ENCODE measurements around the gene EGFL7. TPM values are rescaled to one million over a fixed set of nuclear protein-coding genes. Genes with fewer than 3 reads are reported as not detected.

EGFL7 gene
- total and polyA plus RNA-seq, 4 donors = 32.1 to 39.7 (median 36.5) TPM

GRCh38 chr9:136685216-136685615 lies 22.5 kb downstream of the EGFL7 start:
- H3K4me3 ChIP-seq (ENCODE audit: low read depth in 1 of 3, low read length in 3 of 3) = peak overlapping the region in 2 of 3 donors; percentile 84 to 89

DNA sequence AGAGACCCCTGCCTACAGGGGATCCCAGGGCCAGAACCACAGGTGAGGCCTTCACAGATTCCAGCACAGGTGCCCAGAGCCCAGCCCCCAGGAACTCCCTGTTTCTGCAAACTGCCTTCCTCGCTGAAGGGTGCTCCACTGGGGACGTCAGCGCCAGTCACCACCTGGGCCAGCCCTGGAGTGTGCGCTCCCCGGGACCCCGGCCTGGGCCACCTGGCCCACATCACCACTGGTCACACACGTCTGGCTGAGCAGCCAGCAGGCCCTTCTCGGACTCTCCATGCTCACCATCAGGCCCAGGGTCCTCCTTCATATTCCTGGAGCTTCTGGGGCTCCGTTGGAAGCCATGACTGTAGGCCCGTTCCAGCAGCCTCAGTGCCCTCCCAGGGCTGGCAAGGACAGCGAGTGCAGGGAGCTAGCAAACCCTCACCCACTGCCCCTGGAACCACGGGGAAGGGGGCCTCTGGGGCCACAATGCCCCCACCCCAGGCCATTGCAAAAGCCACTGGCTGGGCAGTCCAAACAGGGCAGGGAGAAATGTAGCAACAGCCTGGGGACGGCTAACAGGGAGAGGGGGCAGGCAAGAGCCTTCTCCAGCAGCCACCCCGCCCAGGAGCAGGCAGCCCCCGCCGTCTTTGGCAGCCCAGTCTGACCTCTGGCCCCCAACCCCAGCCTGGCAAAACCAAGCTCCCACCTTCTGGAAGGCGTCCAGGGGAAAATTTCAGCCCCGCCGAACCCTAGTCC lies 23.2 kb downstream of the EGFL7 start:
- DNase-seq (ENCODE audit: low spot score) = no peak
- no peaks in the 10 kb centered on the region for H3K27me3 ChIP-seq (ENCODE audit: control insufficient read depth in 4 of 4, insufficient read depth in 4 of 4, low read length in 3 of 4)
- H3K4me1 ChIP-seq (ENCODE audit: control insufficient read depth in 4 of 4, insufficient read depth in 4 of 4, low read length in 3 of 4) = peaks cover 51 to 81% (median 69%) of the 10 kb centered on the region in 4 donors
- no peaks in the 10 kb centered on the region for H3K9me3 ChIP-seq (ENCODE audit: control insufficient read depth in 4 of 4, low read length in 3 of 4)
- peak overlapping the region; percentile 89 to 92 for H3K27ac ChIP-seq (ENCODE audit: low read depth in 1 of 2, low read length in 2 of 2)
- WGBS = 24% methylated on average over 19 of the region's 19 CpGs
- H3K36me3 ChIP-seq (ENCODE audit: control insufficient read depth in 4 of 4, insufficient read depth in 3 of 4, low read depth in 1 of 4, low read length in 3 of 4) = no peaks in the 10 kb centered on the region
- peak overlapping the region; percentile 57 to 79 for H3K9ac ChIP-seq (ENCODE audit: low read depth in 1 of 2, low read length in 2 of 2)
- H3K4me3 ChIP-seq (ENCODE audit: low read depth in 1 of 3, low read length in 3 of 3) = peak overlapping the region; percentile 78 to 89 (median 84)
- TF ChIP-seq CTCF (IDR thresholded peaks at IDR 0.05; ENCODE audit: low read depth, low read length, missing input control) = no peak
- peak in 1 of 2 donors; percentile 5 for TF ChIP-seq RAD21 (IDR thresholded peaks at IDR 0.05)
- TF ChIP-seq, protein P1, sequence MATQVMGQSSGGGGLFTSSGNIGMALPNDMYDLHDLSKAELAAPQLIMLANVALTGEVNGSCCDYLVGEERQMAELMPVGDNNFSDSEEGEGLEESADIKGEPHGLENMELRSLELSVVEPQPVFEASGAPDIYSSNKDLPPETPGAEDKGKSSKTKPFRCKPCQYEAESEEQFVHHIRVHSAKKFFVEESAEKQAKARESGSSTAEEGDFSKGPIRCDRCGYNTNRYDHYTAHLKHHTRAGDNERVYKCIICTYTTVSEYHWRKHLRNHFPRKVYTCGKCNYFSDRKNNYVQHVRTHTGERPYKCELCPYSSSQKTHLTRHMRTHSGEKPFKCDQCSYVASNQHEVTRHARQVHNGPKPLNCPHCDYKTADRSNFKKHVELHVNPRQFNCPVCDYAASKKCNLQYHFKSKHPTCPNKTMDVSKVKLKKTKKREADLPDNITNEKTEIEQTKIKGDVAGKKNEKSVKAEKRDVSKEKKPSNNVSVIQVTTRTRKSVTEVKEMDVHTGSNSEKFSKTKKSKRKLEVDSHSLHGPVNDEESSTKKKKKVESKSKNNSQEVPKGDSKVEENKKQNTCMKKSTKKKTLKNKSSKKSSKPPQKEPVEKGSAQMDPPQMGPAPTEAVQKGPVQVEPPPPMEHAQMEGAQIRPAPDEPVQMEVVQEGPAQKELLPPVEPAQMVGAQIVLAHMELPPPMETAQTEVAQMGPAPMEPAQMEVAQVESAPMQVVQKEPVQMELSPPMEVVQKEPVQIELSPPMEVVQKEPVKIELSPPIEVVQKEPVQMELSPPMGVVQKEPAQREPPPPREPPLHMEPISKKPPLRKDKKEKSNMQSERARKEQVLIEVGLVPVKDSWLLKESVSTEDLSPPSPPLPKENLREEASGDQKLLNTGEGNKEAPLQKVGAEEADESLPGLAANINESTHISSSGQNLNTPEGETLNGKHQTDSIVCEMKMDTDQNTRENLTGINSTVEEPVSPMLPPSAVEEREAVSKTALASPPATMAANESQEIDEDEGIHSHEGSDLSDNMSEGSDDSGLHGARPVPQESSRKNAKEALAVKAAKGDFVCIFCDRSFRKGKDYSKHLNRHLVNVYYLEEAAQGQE (IDR thresholded peaks at IDR 0.05) = no peak
- no peak for TF ChIP-seq GABPA (IDR thresholded peaks at IDR 0.05 in 1 of 2, conservative IDR thresholded peaks at IDR 0.05 in 1 of 2)
- TF ChIP-seq RXRA (IDR thresholded peaks at IDR 0.05) = peak; percentile 11 to 27
- TF ChIP-seq JUND (IDR thresholded peaks at IDR 0.05) = no peak
- TF ChIP-seq ATF3 (IDR thresholded peaks at IDR 0.05) = no peak
- TF ChIP-seq YY1 (IDR thresholded peaks at IDR 0.05) = no peak
- no peak for TF ChIP-seq HNF4G (IDR thresholded peaks at IDR 0.05)
- TF ChIP-seq EGR1 (IDR thresholded peaks at IDR 0.05; ENCODE audit: low read depth in 2 of 2) = no peak

More at GRCh38 chr9:136685216-136685615, 22.5 kb downstream of the EGFL7 start:
- no peaks in the 10 kb centered on the region for H3K9me3 ChIP-seq (ENCODE audit: control insufficient read depth in 4 of 4, low read length in 3 of 4)
- H3K27me3 ChIP-seq (ENCODE audit: control insufficient read depth in 4 of 4, insufficient read depth in 4 of 4, low read length in 3 of 4) = no peaks in the 10 kb centered on the region
- peaks cover 47 to 79% (median 64%) of the 10 kb centered on the region in 4 donors for H3K4me1 ChIP-seq (ENCODE audit: control insufficient read depth in 4 of 4, insufficient read depth in 4 of 4, low read length in 3 of 4)
- H3K36me3 ChIP-seq (ENCODE audit: control insufficient read depth in 4 of 4, insufficient read depth in 3 of 4, low read depth in 1 of 4, low read length in 3 of 4) = no peaks in the 10 kb centered on the region
- 65% methylated on average over 7 of the region's 7 CpGs for WGBS
- no peak for DNase-seq (ENCODE audit: low spot score)
- TF ChIP-seq SP1 (IDR thresholded peaks at IDR 0.05) = no peak
- TF ChIP-seq, protein P2, sequence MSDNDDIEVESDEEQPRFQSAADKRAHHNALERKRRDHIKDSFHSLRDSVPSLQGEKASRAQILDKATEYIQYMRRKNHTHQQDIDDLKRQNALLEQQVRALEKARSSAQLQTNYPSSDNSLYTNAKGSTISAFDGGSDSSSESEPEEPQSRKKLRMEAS (IDR thresholded peaks at IDR 0.05) = no peak
- TF ChIP-seq, protein P3, sequence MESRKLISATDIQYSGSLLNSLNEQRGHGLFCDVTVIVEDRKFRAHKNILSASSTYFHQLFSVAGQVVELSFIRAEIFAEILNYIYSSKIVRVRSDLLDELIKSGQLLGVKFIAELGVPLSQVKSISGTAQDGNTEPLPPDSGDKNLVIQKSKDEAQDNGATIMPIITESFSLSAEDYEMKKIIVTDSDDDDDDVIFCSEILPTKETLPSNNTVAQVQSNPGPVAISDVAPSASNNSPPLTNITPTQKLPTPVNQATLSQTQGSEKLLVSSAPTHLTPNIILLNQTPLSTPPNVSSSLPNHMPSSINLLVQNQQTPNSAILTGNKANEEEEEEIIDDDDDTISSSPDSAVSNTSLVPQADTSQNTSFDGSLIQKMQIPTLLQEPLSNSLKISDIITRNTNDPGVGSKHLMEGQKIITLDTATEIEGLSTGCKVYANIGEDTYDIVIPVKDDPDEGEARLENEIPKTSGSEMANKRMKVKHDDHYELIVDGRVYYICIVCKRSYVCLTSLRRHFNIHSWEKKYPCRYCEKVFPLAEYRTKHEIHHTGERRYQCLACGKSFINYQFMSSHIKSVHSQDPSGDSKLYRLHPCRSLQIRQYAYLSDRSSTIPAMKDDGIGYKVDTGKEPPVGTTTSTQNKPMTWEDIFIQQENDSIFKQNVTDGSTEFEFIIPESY (IDR thresholded peaks at IDR 0.05) = no peak
- no peak for TF ChIP-seq RXRA (IDR thresholded peaks at IDR 0.05)
- no peak for TF ChIP-seq YY1 (IDR thresholded peaks at IDR 0.05)
- no peak for TF ChIP-seq TAF1 (conservative IDR thresholded peaks at IDR 0.05)
- TF ChIP-seq HNF4G (IDR thresholded peaks at IDR 0.05) = no peak
- TF ChIP-seq JUND (IDR thresholded peaks at IDR 0.05) = no peak
- TF ChIP-seq ATF3 (IDR thresholded peaks at IDR 0.05) = no peak
- TF ChIP-seq HNF4A (conservative IDR thresholded peaks at IDR 0.05) = no peak
- TF ChIP-seq EGR1 (IDR thresholded peaks at IDR 0.05; ENCODE audit: low read depth in 2 of 2) = no peak
- TF ChIP-seq CTCF (IDR thresholded peaks at IDR 0.05; ENCODE audit: low read depth, low read length, missing input control) = no peak
- no peak for TF ChIP-seq RAD21 (IDR thresholded peaks at IDR 0.05)
- no peak for TF ChIP-seq NR2F2 (IDR thresholded peaks at IDR 0.05)
- H3K27ac ChIP-seq (ENCODE audit: low read depth in 1 of 2, low read length in 2 of 2) = peak overlapping the region in 1 of 2 donors; percentile 92
- H3K9ac ChIP-seq (ENCODE audit: low read depth in 1 of 2, low read length in 2 of 2) = peak overlapping the region in 1 of 2 donors; percentile 44
